PC-3 (cell line): ENCODE results near the gene DNMBP.

ENCODE experiments used
- EZH2 ChIP-seq: fragments of 300-600 bp; sonication (generic); IDR thresholded peaks from one replicate; pipeline ENCODE4 v1.6.1; 2017; ENCODE audit warnings: antibody characterized with exemption, mild to moderate bottlenecking, low read length; ENCODE audit not compliant: unreplicated experiment
- TF ChIP-seq, protein P1 (sequence below): fragments of 300-600 bp; sonication (generic); conservative IDR thresholded peaks from 2 replicates; pipeline ENCODE4 v1.5.1; 2017; ENCODE audit warnings: antibody characterized with exemption, low read depth, mild to moderate bottlenecking, low read length

DNA sequence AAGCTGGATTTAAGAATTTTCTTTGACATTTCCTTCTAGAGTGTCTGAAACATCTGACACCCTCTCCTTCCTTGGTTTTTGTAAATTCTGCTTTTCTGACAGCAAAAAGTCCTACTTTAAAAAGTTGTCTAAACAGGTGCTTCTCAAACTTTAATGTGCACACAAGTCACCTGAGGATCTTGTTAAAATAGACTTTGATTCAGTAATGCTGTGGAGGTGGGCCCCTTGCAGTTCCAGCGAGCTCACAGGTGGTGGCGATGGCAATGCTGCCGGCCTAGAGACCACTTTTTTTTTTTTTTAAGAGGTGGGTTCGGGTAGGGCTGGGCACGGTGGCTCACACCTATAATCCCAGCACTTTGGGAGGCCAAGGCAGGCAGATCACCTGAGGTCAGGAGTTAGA is 150.2 kb downstream of the DNMBP start:
- TF ChIP-seq, protein P1, sequence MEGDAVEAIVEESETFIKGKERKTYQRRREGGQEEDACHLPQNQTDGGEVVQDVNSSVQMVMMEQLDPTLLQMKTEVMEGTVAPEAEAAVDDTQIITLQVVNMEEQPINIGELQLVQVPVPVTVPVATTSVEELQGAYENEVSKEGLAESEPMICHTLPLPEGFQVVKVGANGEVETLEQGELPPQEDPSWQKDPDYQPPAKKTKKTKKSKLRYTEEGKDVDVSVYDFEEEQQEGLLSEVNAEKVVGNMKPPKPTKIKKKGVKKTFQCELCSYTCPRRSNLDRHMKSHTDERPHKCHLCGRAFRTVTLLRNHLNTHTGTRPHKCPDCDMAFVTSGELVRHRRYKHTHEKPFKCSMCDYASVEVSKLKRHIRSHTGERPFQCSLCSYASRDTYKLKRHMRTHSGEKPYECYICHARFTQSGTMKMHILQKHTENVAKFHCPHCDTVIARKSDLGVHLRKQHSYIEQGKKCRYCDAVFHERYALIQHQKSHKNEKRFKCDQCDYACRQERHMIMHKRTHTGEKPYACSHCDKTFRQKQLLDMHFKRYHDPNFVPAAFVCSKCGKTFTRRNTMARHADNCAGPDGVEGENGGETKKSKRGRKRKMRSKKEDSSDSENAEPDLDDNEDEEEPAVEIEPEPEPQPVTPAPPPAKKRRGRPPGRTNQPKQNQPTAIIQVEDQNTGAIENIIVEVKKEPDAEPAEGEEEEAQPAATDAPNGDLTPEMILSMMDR: peak; percentile 52
- no peak for TF ChIP-seq EZH2
